Ammon's horn (tissue), 1 donor: Measurements from ENCODE around the gene SORBS1.
"Not testable (repeated sequence)": the region's sequence is repeated elsewhere in the genome, so short reads cannot be mapped to it uniquely, and the experiment has no call there.

Experiments used
- DNase-seq: peaks from one replicate; pipeline ENCODE4 v3.0.0-alpha.2; 2016; ENCODE audit warnings: low spot score

Gene SORBS1

GRCh38 chr10:95389176-95389575, 172.0 kb downstream of the SORBS1 start:
- DNase-seq: no peak

DNA sequence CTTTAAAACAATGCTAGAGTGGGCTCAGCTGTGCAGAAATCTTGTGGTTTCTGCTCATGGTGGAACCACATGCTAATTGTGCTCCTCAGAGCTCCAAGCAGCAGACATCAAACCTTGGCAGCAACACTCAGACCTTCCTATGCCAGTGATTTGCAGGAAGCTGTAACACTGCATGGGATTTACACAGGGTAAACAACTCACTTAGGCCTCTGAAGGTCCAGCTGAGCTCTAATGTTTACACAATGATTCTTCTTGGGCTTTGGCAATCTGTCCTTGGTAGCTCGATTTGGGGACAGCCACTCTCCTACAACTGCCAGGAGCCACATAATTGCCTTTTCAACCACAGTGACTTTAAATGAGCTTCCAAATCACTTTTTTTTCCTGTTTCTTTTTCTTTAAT, 172.6 kb downstream of the SORBS1 start:
- peak; percentile 70 for DNase-seq

- DNase-seq: no peak
Measured at GRCh38 chr10:95388109-95388471, 173.1 kb downstream of the SORBS1 start.

- DNase-seq: no peak
Measured at GRCh38 chr10:95384011-95384704, 177.0 kb downstream of the SORBS1 start.

DNA sequence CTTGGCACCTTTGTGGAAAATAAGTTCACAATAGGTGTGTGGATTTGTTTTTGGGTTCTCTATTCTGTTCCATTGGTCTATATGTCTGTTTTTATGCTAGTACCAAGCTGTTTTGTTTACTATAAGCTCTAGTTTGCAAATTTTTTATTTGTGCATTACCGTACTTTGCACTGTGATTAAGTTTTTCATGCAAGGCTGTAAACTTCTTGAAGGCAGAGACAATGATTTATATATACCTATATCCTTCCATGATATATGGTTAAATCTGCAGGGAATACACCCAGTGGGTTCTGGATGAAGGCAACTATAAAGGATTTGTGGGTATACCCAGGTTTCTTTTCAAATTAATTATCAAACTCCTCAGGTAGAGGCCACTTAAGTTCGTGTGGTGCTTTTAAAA, 178.6 kb downstream of the SORBS1 start:
- no peak for DNase-seq

DNA sequence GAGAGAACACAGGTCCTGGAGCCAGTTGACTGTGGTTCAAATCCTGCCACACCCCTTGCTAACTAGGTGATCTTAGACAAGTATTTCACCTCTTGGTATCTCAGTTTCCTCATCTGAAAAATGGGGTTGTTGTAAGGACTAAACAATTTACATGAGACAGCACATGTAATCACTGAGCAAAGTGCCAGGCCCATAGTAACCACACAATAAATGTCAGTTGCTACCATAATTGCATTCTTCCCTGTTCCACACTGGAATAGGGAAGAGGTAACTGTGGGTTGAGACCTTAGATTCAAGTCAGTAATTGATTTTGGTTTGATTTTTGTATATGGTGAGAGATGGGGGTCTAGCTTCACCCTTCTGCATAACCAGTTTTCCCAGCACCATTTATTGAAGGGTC, 179.0 kb downstream of the SORBS1 start:
- DNase-seq: no peak

DNA sequence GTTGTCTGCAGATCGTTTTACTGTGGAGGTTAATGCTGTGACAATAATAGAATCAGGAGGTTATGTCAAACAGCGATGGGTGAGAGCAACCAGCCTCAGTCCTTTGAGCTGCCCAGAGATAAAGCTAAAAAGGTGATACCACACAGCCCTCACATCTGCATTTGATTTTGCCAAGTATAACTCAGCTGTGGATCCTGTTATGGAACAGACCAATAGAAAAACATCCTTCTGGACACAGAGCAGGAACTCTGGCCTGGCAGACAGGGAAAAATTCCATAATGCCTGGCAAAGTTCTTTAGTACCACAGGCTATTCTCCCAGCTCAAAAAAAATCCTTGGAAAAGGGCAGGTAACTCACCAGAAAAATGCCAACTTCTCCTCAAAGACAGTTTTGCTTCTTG, 183.2 kb downstream of the SORBS1 start:
- DNase-seq: no peak

DNA sequence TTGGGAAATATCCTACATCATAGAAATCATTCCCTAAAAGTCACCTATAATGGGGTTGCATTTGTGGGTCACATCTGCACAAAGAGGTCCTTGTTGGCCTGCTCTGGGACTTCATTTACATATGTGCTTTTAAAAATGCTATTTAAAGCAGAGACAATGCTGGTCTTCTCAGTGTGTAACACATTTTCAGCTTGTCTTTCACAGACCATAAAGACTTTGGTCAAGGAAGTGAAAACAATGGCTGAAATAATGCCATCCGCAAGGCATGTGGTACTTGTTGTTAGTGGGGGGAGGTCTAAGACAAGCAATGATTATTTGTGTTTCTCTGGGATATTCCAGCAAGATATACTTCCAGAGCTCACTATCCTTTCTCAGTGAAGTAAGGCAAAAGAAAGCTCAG, 185.8 kb downstream of the SORBS1 start:
- DNase-seq: no peak

- DNase-seq: peak; percentile 96
Measured at GRCh38 chr10:95374597-95375209, 186.5 kb downstream of the SORBS1 start.

DNA sequence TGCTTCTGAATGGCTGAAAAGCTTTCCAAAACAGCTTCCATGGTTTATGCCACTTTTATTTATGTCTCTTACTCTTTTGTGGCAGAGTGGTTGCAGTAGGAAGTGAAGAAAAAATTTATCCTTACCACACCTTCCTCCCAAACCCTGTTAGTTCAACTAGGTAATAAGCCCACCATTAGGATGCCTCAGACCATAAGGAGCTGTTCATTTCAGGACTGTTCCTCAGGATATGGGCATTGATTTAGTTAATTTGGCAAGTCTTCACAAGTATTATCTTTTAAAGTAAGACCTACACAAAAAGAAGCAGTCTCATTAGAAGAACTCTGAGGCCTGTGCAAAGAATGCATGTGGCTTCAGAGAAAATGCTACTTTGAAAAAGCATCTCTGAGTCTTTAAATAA, 187.5 kb downstream of the SORBS1 start:
- no peak for DNase-seq

DNA sequence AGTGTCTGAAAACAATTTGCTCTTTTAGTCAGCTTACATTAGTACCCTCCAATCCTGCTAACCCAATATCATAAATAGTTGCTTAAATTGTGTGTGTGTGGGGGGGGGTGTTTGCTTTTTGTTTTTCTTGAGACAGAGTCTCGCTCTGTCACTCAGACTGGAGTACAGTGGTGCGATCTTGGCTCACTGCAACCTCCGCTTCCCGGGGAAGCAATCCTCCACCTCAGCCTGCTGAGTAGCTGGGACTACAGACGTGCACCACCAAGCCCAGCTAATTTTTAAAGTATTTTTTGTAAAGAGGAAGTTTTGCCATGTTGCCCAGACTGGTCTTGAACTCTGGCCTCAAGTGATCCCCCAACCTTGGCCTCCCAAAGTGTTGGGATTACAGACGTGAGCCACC, 196.8 kb downstream of the SORBS1 start:
- DNase-seq: no peak

GRCh38 chr10:95363303-95363912, 197.8 kb downstream of the SORBS1 start:
- peak; percentile 75 for DNase-seq

DNA sequence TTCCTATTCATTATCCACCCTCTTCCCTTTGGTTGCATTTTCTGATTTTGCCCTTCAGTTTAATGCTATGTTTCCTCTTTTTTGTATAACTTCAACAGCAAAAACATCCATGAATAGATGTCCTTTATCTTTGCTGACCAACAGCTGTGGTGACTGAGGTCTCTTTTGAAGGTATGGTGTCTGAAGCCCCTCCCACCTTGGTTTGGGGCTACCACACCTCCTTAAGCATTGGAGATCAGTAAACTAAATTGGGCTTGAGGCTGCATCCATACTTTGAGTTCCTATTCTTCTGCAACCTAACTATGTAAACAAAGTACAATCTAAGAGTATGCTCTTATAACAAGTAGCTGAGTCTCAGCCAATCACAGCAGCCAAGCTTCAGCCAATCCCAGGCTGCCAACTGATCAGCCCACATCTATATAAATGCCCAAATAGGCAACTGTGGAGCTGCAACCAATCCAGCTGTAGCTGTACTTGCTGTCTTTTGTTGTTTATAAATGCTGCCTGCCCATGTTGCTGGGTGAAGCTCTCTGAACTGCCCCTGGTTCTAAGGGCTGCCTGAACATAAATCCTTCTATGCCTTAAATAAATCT, 201.0 kb downstream of the SORBS1 start:
- DNase-seq: no peak

GRCh38 chr10:95359466-95359865, 201.7 kb downstream of the SORBS1 start:
- DNase-seq: no peak

DNA sequence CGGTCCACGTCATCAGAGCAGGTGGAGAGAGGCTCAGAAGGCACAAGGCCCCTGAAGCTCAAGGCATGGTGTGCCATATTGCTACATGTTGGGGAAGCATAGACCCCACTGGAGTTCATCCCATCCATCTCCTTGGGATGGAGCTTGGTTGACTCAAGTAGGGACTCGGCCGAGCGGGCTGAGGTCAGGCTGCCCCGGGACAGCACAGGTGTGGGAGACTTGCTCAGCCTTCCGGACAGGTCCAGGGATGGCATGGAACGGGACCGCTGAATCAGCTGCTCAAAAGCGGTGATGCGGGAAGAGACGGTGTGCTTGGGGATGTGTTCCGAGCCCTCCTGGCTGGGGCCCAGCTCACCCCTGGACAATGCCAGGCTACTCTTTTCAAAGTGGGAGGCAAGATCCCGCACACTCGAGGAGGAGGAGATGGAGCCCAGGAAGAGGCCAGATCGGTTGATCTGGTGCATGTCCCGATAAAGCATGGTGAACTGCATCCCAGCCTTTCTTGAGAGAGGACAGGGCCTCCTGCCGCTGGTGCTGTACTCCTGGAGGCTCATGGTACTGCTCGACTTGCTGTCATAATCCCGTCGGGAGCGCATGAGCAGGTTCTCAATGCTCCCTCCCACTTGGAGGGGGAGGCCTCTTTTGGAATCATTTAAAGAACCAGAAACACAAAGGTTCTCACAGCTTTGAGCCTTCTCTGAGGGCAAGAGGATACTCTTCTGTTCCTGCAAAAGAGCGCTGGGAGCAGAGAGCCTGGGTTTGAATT, 204.8 kb downstream of the SORBS1 start:
- DNase-seq: no peak

DNA sequence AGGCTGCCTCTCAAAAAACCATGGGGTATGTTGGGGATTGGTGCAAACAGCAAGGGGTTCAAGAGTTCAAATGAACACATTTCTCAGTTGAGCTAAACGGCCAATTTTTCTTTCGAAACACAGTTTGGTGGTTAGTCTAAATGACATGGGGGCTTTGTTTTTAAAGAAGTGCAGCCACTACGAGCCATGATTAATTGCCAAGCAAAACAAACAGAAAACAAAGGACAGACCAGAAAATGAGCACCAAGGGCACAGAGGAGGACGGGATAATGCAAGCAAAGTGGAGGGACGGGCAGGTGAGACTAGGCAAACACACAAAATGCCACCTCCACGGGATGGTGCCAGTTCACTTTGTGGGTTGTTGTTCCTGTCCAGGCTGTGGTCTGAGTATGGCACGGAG, 205.9 kb downstream of the SORBS1 start:
- no peak for DNase-seq

DNA sequence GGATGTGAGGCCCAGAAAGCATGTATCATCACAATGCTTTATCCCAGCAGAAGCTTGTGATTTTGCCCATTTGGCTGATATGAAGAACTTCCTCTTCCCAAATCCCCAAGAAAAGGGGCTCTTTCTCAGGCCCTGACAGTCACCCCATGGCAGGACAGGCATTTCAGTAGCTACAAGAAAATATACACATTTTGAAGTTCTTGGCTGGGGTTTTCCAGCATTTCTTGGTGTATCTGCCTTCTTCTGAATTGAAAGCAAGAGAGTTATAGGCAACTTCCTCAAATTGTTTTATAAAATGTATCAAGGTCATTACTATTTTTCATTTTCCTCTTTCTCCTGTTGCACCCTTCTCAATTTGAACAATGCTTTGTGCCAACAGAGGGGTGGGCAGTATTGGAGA, 207.1 kb downstream of the SORBS1 start:
- DNase-seq: no peak

DNA sequence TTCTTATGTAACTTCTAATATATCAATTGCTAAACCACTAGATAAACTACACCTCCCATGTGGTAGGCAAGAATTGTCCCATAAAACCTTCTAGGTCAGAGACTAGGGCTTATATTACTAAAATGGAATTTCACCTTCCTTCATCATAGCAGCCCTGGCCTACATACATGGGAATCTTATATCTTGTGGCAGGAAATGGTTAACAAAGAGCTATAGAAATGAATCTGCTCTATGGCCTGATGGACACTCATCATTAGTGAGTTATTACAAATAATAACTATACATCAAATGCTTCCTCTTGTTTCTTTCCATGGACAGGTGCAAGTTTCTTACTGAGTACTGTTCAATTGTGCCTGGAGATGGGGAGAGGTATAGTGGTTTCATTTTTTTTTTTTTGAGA, 208.0 kb downstream of the SORBS1 start:
- no peak for DNase-seq

GRCh38 chr10:95352684-95353083, 208.5 kb downstream of the SORBS1 start:
- no peak for DNase-seq

GRCh38 chr10:95350830-95351228, 210.3 kb downstream of the SORBS1 start:
- DNase-seq: no peak

DNA sequence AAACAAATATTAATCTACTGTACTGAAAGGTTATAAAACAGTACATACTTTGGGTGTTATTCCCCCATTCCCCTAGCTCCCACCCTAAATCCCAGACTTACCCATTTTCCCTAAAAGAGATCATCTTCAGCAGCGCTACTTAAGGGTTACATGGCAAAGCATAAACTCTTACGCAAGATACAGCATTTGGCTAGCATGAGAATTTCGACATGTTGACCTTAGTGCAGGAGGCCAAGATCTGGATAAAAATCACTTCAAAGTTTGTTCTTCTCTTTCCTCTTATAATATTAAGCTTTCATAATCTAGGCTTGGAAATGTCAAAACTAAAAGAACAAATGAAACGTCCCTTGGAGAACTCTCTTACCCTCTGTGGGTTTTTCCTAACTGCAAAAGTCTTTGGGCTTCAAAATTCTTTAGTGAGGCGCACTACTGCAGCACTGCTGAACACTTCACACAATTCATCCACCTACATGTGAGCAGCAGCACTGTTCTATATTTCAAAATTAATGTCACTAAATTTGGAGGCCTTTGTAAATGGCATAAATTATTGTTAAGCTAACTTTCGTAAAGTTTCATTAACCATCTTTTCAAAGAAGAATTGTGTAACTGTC, 210.8 kb downstream of the SORBS1 start:
- DNase-seq: no peak

DNA sequence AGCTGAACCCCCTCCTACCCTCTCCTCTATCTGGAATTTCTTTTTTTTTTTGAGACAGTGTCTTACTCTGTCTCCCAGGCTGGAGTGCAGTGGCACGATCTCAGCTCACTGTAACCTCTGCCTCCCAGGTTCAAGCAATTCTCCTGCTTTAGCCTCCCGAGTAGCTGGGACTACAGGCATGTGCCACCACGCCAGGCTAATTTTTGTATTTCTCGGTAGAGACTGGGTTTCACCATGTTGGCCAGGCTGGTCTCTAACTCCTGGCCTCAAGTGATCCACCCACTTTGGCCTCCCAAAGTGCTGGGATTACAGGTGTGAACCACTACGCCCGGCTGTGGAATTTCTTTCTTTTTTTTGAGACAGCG, 213.8 kb downstream of the SORBS1 start:
- DNase-seq: not testable (repeated sequence)
